HG02678 (cell line): ENCODE data around the gene ZBTB7B.

Experiments
- ATAC-seq: cut with Tn5 transposase; IDR thresholded peaks from one replicate; pipeline ENCODE4 v1.9.1; 2021; ENCODE audit warnings: mild to moderate bottlenecking, moderate library complexity; ENCODE audit not compliant: unreplicated experiment

ZBTB7B gene

DNA sequence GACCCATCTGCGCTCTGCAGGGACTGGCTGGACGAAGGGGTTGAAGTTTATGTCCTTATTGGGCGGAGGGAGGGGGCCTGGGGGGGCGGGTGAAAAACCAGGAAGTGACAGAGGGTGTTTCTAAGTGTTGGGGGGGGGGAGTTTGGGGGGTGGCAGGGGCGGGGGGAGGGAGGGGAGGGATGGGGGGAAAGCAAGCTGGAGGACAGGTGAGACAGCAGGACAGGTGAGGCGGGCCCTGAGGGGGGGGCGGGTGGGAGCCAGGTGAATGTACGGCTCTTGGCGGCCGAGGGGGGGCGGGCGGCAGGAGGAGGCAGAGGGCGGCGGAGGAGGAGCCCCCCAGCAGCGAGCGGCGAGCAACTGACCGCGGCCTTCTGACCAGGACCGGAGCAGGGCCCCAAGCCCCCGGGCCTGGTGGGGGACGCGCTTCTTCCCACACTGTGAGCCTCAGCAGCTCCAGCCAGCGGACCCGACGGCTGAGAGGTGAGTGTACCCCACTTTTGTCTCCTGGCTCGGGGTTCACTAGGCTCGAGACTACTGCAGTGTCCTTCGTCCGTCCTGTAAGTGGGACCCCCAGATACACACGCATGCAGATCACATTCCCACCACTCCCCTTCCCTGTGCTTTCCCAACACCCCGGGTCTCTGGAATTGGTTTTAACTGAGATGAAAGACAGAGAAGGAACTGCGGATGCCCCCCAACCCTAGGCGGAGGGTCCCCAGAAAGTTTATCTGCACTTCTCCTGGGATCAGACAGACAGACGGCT is at the start of gene ZBTB7B:
Gene ZBTB7B, plus strand, starts transcription at position 339 of the 763 bp plus-strand sequence. CDS start 11,859 bp downstream, outside the sequence.
- peak; percentile 4 for ATAC-seq

DNA sequence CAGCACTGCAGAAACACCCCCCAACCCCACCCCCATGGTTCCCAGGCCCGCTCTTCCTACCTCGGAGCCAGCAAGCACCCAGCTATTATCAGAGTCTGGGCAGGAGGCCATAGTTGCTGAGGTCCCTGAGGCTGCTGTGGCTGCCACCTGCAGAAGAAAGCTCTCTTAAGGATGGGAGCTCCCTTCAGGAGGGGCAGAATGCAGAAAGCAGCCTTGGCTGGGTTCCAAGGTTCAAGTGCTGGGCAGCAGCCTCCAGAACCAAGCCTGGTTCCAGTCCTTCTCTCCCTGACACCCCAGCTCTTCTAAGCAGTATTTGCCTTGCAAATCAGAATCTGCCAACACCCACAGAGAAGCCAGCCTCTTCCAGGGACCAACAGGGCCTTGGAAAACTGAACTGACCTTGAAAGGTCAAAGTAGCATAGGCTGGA is 49.0 kb upstream of the ZBTB7B start:
- ATAC-seq = no peak

DNA sequence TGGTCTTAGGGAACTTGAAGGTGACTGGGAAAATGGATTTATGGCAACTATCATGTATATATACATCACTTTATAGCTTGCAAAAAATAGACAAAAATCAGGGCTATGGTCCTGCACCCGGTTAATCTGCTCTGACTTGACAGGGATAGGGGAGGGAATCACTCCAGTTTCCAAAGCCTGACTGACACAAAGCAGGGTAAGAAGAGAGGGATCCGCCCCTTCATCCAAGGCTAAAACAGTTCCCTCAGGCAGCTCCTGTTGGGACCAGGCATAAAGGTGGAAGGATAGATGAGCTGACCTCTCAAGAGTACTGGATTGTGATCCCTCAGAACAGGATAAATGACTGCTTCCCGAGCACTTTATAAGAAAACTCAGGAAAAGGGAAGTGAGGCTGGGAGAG is 48.1 kb upstream of the ZBTB7B start:
- ATAC-seq = no peak

DNA sequence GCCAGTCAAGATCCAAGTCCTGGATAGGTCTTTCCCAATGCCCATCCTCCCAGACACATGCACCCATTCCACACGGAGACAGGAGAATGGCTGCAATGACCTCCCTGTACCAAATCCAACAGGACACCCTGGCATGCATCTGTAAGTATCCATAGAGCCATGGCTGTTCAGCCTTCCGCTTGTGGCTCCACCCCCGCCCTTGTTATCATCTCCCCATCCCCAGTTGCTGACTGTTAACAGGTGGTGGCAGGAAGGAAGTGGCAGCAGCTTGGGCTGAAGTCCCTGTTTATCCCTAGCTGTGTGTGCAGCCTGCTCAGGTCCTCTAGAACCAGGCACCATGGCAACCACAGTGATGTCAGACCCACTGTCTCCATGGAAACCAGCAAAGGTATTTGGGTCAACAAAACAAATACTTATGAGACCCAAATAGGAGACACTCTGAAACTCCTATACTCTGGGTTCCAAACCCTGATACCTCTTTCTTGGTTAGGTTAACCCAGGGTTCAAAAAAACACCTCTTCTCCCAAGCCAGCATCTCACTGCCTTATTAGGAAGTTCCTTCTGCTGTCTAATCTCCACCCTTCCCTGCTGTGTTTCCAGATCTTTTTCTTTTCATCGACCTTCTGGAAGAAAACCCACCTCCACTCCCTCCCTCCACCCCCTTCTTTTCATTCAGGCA is 47.4 kb upstream of the ZBTB7B start:
- peak; percentile 54 for ATAC-seq

DNA sequence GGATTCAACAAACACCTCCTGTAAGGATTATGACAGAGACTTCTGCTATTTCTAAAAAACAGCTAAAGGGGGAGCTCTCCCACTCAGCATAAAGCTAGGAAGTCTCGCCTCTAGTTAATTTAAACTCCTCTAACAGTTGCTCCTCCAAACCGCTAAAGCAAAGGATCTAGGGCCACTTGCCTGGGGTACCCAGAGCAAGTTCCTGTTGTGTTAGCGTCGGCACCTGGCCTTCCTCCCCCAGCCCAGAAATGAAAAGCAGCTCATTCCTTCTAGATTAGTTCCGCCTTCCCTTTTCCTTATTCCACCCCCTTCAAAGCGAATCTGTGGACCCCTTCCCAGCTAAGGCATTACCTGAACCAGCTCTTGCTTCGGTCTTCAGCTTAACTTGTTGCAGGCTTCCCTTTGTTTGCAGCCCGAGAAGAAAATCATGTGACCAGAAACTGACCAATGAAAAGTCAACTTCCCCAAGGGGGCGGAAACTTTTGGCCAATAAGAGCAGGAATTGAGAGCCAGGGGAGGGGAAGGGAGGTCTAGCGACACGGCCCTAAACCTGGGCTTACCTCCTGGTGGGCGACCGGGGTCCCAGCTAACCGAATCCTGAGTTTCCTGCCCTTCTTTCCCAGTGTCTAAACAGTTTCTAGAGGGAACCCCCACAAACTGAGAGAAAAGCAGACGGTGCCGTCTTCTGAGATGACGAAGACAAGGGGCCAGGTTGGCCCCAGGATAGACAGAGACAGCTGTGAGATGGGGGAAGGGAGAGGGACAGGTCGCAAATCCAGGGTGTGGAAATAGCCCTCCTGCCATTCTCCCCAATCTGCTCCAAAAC is 46.7 kb upstream of the ZBTB7B start, which contains the start of gene PBXIP1:
Gene PBXIP1, minus strand, starts transcription at position 382 of the 826 bp plus-strand sequence. CDS start 2,378 bp downstream, outside the sequence.
- ATAC-seq = peak; percentile 69

DNA sequence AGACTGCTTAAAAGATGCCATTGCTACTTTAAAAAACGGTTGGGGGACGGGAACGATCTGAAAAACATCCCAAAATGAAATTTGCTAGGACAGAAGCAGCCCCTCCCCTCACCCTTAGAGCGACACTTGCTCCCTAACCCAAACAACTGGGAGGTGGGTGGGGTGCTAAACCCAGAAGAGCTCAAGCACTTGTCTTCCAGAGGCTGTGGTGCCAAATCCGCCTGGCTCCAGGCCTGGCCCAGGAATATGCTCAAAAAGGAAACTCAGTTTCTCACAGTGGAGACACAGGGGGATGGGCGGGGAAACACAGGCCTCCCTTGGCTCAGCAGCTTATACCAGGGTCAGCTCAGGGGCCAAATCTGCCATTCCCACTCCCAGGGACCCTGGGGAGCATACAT is 46.1 kb upstream of the ZBTB7B start:
- no peak for ATAC-seq

DNA sequence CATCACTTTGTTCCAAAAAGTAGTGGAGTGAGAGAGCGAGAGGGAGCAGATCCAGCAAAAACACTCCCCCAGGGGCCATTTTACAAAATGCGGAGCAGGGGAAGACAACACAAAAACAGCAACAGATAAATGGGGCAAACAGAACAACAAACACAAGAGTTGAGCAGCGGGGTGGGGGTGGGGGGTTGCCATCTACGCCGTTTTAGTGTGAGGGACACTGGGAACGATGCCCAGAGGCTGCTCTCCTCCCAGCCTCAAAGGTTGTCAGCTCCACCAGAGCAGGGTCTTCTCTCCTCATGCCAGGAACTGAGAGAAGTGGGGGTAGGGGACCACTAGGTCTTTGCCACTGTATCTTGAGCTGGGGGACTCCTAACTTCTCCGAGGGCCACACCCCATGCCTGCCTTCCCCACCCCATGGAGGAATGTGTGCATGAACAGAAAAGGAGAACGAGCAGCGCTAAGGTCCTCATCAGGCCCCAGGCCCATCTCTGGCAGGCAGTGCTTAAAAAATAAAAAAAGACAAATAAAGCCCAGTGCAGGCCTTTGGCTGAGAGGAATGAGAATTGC is 45.4 kb upstream of the ZBTB7B start:
- no peak for ATAC-seq

DNA sequence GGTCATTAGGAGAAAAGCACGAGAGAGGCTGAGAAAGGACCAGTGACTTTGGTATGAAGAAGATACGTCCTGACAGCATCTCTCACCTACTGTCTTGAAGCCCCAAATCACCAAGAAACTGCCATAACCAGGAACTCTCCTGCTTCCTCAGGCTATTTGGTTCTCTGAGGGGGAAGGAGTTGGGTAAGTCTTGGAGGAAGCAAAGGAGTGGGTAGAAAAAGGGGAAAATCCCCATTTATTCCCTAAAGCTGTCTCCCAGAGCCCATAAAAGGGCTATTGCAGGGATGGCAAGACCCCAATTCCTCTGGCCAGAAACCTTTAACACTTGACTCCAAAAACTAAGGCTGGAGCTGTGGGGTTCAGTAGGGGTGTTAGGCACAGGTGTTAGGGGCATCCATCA is 44.6 kb upstream of the ZBTB7B start:
- ATAC-seq = no peak

DNA sequence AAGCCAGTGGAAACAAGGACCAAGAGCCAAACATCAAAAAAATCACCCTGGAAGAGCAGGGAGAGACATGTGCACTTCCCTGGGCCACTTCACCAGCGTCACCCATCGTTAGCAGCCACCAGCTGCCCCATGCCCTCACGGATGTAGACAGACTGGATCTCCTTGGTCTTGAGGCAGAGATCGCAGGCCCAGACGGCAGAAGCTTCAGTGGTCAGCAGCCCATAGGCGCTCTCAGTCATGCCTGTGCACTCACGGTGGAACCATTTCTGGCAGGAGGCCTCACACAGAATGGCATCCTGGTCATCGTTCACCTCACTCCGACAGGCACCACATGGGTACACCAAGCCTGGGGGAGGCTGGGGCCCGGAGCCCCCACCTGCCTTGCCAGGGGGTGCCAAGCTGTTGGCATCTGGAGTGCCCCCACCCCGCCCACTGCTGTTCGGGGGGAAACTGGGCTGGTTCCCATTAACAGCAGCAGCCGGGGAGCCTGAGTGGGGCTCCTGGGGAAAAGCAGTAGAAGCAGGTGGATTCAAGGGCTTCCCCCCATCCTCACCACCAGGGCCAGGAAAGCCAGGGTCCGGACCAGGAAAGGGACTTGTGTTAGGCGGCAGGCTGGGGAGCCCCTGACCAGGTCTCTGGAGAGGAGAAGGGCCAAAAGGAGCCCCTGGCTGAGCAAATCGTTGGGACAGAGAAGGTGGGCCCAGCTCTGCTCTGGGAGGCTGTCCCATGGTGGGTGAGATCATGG is 43.7 kb upstream of the ZBTB7B start:
- no peak for ATAC-seq

DNA sequence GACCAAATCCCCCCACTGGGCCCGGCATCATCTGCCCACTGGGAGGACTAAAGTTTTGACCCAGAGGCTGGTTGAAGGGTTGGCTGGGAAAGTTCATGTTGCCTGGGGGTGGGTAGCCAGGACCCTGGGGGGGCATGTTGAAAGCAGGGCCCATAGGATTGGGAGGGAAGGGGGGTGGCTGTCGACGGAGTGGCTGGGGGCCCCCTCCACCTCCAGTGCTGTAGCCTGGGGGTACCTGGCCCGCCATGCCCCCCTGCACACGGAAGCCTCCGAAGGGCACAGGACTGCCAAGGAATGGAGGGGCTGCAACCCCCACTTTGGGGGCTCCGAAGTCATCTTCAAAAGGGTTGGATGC is 43.2 kb upstream of the ZBTB7B start:
- ATAC-seq = no peak

DNA sequence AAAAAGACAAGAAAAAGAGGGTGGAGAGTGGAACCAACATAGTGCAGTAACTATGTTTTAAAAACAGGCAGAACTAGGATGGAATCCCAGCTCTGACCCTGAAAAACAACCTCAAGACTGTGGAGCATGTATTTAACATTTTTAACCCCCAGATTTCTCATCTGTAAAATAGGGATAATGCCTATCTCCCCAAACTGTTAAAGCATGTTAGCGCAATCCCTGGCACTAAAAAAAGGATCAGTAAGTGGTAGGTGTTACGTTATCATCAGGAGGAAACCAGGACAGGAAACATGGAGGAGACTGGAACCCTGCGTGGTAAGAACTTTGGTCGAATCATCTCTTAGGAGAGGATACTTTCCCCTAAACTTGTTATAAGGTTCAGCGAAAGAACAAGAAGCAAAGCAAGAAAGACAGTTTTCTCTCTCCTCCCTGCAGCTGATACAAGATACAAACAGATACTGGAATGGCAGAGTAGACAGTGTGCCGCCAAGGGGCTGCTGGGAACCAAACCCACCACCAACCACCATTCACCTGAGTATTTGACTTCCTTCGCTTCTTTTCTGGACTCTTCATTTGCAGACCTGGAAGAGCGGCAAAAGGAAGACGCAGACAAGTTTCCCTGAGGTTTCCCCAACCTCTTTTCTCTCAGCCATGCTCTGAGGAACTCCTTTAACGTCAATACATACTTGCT is 42.0 kb upstream of the ZBTB7B start:
- no peak for ATAC-seq

DNA sequence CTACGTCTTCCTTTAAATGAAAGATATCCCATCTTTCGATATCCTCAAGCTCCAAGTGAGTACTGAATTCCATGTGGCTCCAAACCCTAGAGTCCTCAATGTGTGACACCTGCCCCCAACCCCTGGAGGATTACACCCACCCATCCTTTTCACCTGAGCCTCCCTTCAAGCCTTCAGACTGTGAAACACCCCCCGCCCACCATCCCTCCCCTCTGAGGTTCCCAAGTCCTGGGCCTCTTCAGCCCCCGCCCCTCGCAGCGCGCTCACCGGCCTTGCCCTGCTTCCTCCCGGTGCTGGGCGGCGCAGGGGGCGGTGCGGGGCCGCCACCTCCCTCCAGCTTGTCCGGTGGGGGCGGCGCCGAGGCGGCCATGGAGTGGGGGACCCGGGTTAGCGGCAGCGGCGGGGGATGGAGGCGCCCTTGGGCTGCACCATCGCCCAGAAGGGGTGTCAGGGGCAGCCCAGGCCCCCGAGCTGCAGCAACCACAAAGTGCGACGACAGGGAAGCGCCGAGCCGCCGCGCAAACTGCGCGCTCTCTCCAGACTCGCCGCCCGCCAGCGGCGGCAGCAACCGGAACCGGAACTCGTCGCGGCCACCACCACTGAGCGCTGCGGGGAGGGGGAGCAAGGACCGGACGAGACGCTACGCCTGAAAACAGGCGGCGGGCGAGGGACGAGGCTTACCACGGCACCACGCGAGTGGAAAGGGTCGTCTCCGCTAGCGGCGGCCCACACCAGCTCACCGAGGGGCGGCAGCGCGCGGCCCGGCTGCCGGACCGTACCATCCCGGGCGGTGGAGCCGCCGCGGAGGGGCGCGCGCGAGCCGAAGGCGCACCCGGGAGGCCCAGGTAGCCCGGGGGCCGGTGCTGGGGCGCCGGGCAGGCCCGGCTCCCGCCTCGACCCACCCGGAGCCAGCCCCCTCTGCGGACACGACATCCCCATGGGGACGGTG is 41.1 kb upstream of the ZBTB7B start, which contains the start of gene PYGO2:
Gene PYGO2, minus strand, starts transcription at position 576 of the 949 bp plus-strand sequence. Its CDS starts 206 bp downstream, at position 370.
- peak; percentile 76 for ATAC-seq

DNA sequence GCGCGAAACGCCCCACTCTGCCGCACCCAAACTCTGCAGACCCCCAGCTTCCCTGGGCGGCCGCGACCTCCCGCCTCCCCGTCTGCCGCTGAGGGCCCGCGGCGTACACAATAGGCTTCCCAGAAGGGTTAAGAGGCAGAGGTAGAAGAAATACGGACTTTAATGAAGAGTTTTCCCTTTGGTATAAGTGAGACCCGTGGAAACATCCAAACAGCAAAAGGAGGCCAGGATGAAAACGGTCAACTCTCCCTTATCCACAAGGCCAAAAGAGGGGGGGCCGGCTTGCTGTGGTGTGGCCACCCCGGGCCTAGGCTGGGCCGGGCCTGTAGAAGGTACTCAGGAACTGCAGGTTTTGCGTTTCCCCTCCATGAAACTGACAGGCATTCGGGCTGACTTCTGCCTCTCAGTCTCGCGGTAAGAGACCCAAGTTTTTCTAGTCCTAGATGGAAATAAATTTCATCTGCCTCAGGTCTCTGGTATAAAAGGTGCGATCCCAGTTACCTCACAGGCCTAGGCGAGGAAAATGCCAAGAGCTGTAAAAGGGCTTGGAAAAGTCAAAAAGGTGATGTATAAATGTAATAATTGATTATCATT is 40.3 kb upstream of the ZBTB7B start:
- ATAC-seq = no peak

DNA sequence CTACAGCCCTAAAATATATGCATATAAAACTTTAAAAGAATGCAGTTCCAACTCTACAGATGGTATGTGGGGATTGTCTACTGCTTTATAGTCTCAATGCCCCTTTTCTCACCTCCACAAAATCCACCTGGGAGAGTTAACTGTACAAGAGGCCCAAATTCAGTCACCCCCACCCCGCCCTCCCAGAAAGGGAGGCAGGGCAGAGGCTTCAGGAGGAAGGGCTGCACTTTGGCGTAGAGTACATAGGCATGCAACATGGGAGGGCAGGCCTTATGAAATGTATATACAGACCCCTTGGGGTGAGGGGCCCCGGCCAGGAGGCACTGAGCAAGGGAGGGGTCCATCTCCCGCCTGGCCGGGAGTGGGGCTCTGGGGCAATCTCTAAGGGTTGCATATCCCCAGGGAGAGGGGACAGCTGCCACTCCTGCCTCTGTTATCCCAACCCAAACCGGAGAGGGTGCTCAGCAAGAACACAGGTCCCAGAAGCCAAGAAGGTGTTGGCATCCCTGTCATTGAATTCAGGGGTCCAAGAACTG is 39.7 kb upstream of the ZBTB7B start:
- ATAC-seq = no peak

DNA sequence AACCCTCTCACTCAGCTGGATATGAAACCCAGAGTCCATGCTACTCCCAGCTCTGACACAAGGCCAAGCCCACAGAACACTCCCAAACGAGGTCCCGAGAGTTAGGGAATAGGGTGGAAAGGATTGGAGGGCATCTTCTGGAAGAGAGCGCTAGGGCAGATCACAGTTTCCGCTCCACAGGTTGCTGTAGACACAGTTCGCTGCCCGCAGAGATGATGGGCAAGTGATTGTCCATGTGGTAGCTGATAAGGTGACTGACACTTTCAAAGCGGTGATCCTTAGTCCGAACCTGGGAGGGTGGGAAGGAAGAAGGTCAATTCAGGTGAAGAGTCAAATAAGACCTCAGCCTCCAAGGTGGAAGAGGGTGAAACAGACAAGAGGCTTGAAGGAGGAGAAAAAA is 39.0 kb upstream of the ZBTB7B start:
- no peak for ATAC-seq

DNA sequence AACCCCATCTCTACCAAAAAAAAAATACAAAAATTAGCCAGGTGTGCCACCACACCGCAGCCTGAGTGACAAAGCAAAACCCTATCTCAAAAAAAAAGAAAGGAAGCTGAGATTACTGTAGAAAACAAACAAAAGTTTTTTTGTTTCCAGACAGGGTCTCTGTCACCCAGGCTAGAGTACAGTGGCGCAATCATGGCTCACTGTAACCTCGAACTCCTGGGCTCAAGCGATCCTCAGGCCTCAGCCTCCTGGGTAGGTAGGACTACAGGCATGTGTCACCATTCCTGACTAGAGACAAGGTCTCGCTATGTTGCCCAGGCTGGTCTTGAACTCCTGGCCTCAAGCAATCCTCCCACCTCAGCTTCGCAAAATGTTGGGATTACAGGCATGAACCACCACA is 38.2 kb upstream of the ZBTB7B start:
- no peak for ATAC-seq

DNA sequence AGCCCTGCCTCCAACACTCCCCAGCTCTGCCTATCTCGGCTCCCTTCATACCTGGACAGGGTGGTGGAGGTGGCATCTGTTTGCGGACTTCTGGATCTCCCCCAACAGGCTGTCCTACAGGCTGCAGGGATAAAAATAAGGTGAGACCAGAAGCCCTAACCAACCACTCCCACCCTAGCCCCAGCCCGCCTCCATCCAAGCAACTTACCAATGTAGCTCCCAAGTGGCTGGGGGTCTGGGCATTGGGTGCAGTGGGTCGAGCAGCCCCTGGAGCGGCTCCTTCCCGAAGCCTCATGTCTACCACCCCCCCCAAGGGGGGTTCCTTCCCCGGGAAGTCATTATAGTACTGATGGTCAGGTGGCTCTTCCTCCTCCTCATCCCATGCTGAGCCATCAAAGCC is 36.5 kb upstream of the ZBTB7B start:
- ATAC-seq = no peak
